ENCODE results near the gene MAPK6.
"Not testable (repeated sequence)": the region's sequence is repeated elsewhere in the genome, so short reads cannot be mapped to it uniquely, and the experiment has no call there.

MAPK6 gene

DNA sequence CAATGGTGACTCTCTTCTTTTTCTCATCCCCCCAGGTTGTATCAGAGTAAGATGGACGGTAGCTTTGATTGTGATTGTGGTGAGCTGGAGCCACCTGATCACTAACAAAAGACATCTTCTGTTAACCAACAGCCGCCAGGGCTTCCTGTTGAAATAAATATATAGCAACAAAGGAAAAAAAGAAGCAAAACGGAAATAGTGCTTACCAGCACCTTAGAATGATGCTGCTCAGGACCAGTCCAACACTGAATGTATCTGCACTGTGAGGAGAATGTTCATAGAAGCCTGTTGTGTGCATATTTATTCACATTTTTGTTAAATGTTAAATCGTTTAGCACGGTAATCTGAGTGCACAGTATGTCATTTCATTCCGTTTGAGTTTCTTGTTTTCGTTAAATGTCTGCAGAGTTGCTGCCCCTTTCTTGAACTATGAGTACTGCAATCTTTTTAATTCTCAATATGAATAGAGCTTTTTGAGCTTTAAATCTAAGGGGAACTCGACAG lies 26.8 kb downstream of the MAPK6 start:
- peak; percentile 69 for DNase-seq
- not testable (repeated sequence) for H3K27me3 Mint-ChIP-seq, H3K9me3 Mint-ChIP-seq
- Mint-ChIP-seq H3K4me3 (peak overlapping the region; percentile 52), H3K4me1 (peaks cover 40% of the 10 kb centered on the region), H3K36me3 (peaks cover 38% of the 10 kb centered on the region), H3K27ac (peak overlapping the region; percentile 97)
- CTCF ChIA-PET, result interaction anchor here (0.6 to 1.4 kb wide), 12 partner anchors 10 to 1580 kb away, joined by 3 to 10 read pairs (median 4); no protein-coding TSS in a partner anchor

GRCh38 chr15:52046552-52046951 lies 27.5 kb downstream of the MAPK6 start:
- H3K4me3 Mint-ChIP-seq, H3K9me3 Mint-ChIP-seq, H3K27me3 Mint-ChIP-seq, DNase-seq: not testable (repeated sequence)
- CTCF ChIA-PET, result interaction anchor here (0.6 to 1.4 kb wide), 11 partner anchors 11 to 1581 kb away, joined by 3 to 10 read pairs (median 4); no protein-coding TSS in a partner anchor
- Mint-ChIP-seq H3K36me3 (peaks cover 39% of the 10 kb centered on the region), H3K4me1 (peaks cover 38% of the 10 kb centered on the region), H3K27ac (peak overlapping the region; percentile 97)

DNA sequence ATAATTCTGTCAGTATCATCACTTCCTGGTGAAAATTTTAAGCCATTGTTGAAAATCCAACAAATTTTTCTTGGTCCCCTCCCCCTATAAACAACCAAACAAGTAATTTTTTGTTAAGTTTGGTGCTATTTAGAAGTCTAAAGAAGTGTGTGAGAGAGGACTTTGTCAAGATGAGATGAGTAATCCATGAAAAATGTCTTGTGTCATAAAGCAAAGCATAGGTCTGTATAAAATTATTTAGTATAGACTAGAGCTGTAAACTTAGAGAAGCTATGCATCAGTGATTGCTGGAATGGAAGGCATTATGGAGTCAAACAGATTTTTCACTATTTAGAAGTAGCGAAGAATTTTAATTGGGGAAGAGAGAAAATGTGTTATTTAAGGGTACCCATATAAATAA lies 31.4 kb downstream of the MAPK6 start:
- CTCF ChIA-PET, result no interaction called here
- H3K27me3 Mint-ChIP-seq, result no peaks in the 10 kb centered on the region
- H3K36me3 Mint-ChIP-seq, result peaks cover 43% of the 10 kb centered on the region
- no peak overlapping the region for H3K4me3 Mint-ChIP-seq
- DNase-seq, result no peak
- no peak overlapping the region for H3K27ac Mint-ChIP-seq
- peaks cover 21% of the 10 kb centered on the region for H3K4me1 Mint-ChIP-seq
- H3K9me3 Mint-ChIP-seq, result no peaks in the 10 kb centered on the region

- CTCF ChIA-PET, result interaction anchor here (0.7 to 1.8 kb wide), 2 partner anchors 9 to 160 kb away, joined by 3 to 5 read pairs; no protein-coding TSS in a partner anchor
- no peak for DNase-seq
- Mint-ChIP-seq H3K4me1 (peaks cover 3% of the 10 kb centered on the region), H3K4me3 (no peak overlapping the region), H3K27me3 (no peaks in the 10 kb centered on the region), H3K9me3 (no peaks in the 10 kb centered on the region), H3K27ac (no peak overlapping the region), H3K36me3 (peaks cover 34% of the 10 kb centered on the region)
Observed at GRCh38 chr15:52052066-52052935, 33.3 kb downstream of the MAPK6 start.

- H3K4me1 Mint-ChIP-seq, result no peaks in the 10 kb centered on the region
- H3K27ac Mint-ChIP-seq, result no peak overlapping the region
- H3K9me3 Mint-ChIP-seq, result no peaks in the 10 kb centered on the region
- no peak for DNase-seq
- CTCF ChIA-PET, result interaction anchor here (1.0 kb wide), 1 partner anchor 154 kb away, joined by 3 read pairs; no protein-coding TSS in a partner anchor
- H3K36me3 Mint-ChIP-seq, result peaks cover 25% of the 10 kb centered on the region
- H3K4me3 Mint-ChIP-seq, result no peak overlapping the region
- no peaks in the 10 kb centered on the region for H3K27me3 Mint-ChIP-seq
Observed at GRCh38 chr15:52054381-52054780, 35.4 kb downstream of the MAPK6 start.

- H3K27me3 Mint-ChIP-seq, DNase-seq, H3K9me3 Mint-ChIP-seq, H3K27ac Mint-ChIP-seq, H3K4me1 Mint-ChIP-seq, H3K4me3 Mint-ChIP-seq: not testable (repeated sequence)
- H3K36me3 Mint-ChIP-seq, result peaks cover 27% of the 10 kb centered on the region
- CTCF ChIA-PET, result interaction anchor here (1.0 kb wide), 1 partner anchor 154 kb away, joined by 3 read pairs; no protein-coding TSS in a partner anchor
Observed at GRCh38 chr15:52054858-52055257, 35.8 kb downstream of the MAPK6 start.

DNA sequence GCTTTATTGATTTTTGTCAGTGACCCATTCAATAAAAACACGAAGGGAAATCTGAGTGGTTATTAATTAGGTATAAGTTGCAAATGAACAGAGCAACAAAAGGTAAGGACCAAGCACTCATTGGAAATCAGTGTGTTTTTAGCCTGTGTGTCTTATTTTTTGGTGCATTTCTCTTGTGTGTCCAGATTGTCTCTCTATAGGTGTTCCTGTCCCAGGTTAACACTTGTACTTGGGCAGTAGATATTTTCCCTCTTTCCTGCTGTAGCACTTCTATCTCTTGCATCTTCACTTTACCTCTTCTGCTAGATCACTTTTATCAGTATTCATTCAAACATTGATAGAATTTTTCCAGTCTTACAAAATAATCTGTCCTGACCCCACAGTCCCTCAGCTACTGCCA lies 37.0 kb downstream of the MAPK6 start:
- H3K4me1 Mint-ChIP-seq, result no peaks in the 10 kb centered on the region
- no peak for DNase-seq
- H3K36me3 Mint-ChIP-seq, result peaks cover 28% of the 10 kb centered on the region
- CTCF ChIA-PET, result no interaction called here
- H3K27ac Mint-ChIP-seq, result no peak overlapping the region
- H3K9me3 Mint-ChIP-seq, result no peaks in the 10 kb centered on the region
- no peak overlapping the region for H3K4me3 Mint-ChIP-seq
- H3K27me3 Mint-ChIP-seq, result no peaks in the 10 kb centered on the region

GRCh38 chr15:52056496-52056895 lies 37.5 kb downstream of the MAPK6 start:
- Mint-ChIP-seq H3K36me3 (peaks cover 28% of the 10 kb centered on the region), H3K9me3 (no peaks in the 10 kb centered on the region), H3K4me1 (no peaks in the 10 kb centered on the region)

GRCh38 chr15:52057996-52058395 lies 39.0 kb downstream of the MAPK6 start:
- Mint-ChIP-seq H3K9me3 (no peaks in the 10 kb centered on the region), H3K4me1 (no peaks in the 10 kb centered on the region), H3K4me3 (no peak overlapping the region), H3K27ac (peak overlapping the region; percentile 20), H3K27me3 (no peaks in the 10 kb centered on the region), H3K36me3 (peaks cover 30% of the 10 kb centered on the region)
- CTCF ChIA-PET, result interaction anchor here (1.9 kb wide), 1 partner anchor 21 kb away, joined by 7 read pairs; no protein-coding TSS in a partner anchor
- no peak for DNase-seq

More at GRCh38 chr15:52056496-52056895, 37.5 kb downstream of the MAPK6 start:
- no peak overlapping the region for H3K27ac Mint-ChIP-seq
- DNase-seq, result no peak
- no peak overlapping the region for H3K4me3 Mint-ChIP-seq
- CTCF ChIA-PET, result no interaction called here
- no peaks in the 10 kb centered on the region for H3K27me3 Mint-ChIP-seq

GRCh38 chr15:52060501-52060900 lies 41.5 kb downstream of the MAPK6 start:
- CTCF ChIA-PET, result interaction anchor here (0.6 kb wide), 1 partner anchor 13 kb away, joined by 3 read pairs; no protein-coding TSS in a partner anchor
- DNase-seq, result no peak
- no peak overlapping the region for H3K4me3 Mint-ChIP-seq
- no peaks in the 10 kb centered on the region for H3K9me3 Mint-ChIP-seq
- H3K36me3 Mint-ChIP-seq, result peaks cover 37% of the 10 kb centered on the region
- H3K27ac Mint-ChIP-seq, result peak overlapping the region; percentile 4
- no peaks in the 10 kb centered on the region for H3K27me3 Mint-ChIP-seq
- H3K4me1 Mint-ChIP-seq, result no peaks in the 10 kb centered on the region

DNA sequence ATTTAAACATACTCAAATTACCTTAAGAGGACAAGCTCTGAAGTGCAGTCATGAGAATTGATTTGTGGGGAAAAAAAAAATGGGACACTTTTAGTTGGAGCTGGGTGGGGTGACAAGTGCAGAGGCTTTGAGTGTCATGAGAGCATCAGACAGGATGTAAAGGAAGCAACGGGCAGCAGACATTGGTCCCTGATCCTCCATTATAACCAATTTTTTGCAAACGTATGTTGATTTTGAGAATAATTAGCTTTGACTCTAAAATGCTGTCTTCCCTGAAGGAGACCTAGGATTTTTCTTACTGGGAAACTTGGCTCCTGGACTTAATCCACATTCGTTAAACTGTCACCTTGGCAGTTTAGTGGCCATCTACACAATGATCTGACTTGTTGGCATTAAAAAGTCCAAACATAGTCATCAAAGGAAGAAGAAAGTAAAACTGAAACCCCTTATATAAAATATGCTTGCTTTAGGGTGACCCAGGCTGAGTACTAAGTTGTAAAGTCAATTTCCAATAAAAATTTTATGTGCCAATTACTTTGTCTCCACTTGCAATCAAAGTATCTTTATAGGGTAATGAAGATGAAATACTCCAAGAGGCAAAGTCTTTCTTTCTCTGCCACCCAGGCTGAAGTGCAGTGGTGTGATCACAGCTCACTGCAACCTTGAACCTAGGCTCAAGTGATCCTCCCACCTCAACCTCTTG lies 48.0 kb downstream of the MAPK6 start:
- Mint-ChIP-seq H3K9me3 (no peaks in the 10 kb centered on the region), H3K4me1 (peaks cover 17% of the 10 kb centered on the region), H3K4me3 (no peak overlapping the region), H3K27me3 (peaks cover 5% of the 10 kb centered on the region), H3K36me3 (peaks cover 28% of the 10 kb centered on the region), H3K27ac (peak overlapping the region; percentile 70)
- DNase-seq, result no peak
- CTCF ChIA-PET, result interaction anchor here (1.3 to 1.4 kb wide), 2 partner anchors 11 to 85 kb away, joined by 3 to 5 read pairs; no protein-coding TSS in a partner anchor

- H3K4me1 Mint-ChIP-seq, result peaks cover 17% of the 10 kb centered on the region
- H3K4me3 Mint-ChIP-seq, result no peak overlapping the region
- peaks cover 28% of the 10 kb centered on the region for H3K36me3 Mint-ChIP-seq
- CTCF ChIA-PET, result interaction anchor here (1.4 kb wide), 1 partner anchor 11 kb away, joined by 5 read pairs; no protein-coding TSS in a partner anchor
- no peak for DNase-seq
- H3K9me3 Mint-ChIP-seq, result no peaks in the 10 kb centered on the region
- peaks cover 5% of the 10 kb centered on the region for H3K27me3 Mint-ChIP-seq
- H3K27ac Mint-ChIP-seq, result peak overlapping the region; percentile 70
Observed at GRCh38 chr15:52067545-52067926, 48.5 kb downstream of the MAPK6 start.

DNA sequence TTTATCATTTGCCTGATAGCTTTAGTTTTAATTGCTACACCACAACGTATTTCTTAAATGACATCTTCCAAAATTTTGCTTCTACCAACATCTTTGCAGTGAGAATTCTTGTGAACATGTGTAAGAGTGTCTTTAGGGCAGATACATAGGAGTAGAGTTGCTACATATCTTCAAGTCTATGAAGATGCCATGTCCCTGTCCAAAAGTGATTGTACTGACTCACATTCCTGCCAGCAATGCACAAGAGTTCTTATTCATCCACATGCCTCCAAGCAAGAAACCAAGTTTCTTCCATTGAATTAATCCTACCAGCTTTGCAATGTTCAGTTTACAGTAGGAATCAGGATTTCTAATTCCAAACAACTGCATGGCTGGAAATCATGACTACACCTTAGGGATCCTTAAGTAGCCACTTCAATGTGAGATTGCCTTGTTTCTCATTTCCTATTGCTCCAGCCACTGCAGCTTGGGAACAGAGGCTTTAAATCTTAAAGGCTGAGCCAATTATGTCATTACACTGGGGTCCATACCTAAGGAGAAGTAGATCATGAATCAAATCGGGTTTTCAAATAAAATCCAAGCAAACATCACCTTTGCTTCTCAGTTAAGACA lies 49.1 kb downstream of the MAPK6 start:
- CTCF ChIA-PET, result interaction anchor here (1.4 kb wide), 1 partner anchor 10 kb away, joined by 5 read pairs; no protein-coding TSS in a partner anchor
- Mint-ChIP-seq H3K36me3 (peaks cover 23% of the 10 kb centered on the region), H3K9me3 (no peaks in the 10 kb centered on the region), H3K4me1 (peaks cover 17% of the 10 kb centered on the region), H3K27me3 (peaks cover 5% of the 10 kb centered on the region), H3K4me3 (no peak overlapping the region), H3K27ac (peak overlapping the region; percentile 62)
- DNase-seq, result no peak

DNA sequence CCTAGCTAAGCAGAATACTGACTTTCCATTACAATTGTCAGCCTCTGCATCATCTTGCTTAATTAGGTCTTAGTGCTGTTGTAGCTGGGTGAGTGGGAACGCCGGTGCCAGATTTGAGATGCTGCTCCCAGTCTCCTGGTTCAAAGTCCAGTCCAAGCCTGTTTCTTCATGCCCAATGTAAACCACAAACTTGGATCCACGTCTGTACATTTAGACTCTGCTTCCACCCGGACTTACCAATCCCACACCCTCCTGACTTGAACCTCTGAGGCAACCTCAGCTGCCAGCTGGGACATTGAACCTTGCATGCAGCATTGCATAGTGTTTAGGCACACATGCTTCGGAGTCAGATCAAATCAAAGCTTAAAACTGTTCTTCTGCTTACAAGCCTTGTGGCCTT lies 50.5 kb downstream of the MAPK6 start:
- Mint-ChIP-seq H3K4me1 (peaks cover 17% of the 10 kb centered on the region), H3K9me3 (no peaks in the 10 kb centered on the region), H3K4me3 (no peak overlapping the region), H3K27me3 (peaks cover 5% of the 10 kb centered on the region), H3K27ac (no peak overlapping the region), H3K36me3 (peaks cover 11% of the 10 kb centered on the region)
- CTCF ChIA-PET, result interaction anchor here (0.8 to 2.0 kb wide), 3 partner anchors 9 to 71 kb away, joined by 3 to 12 read pairs (median 6); no protein-coding TSS in a partner anchor
- no peak for DNase-seq
